ENCODE results near the gene SULT1C3.

Gene SULT1C3

GRCh38 chr2:108240966-108241365, 1.2 kb downstream of the SULT1C3 start:
- TF ChIP-seq CTCF (IDR thresholded peaks at IDR 0.05; ENCODE audit: low read length): no peak
- no peak for TF ChIP-seq EZH2 (IDR thresholded peaks at IDR 0.05; ENCODE audit: borderline replicate concordance, low read length)
- Histone ChIP-seq H4K20me1 (ENCODE audit: insufficient read depth, low read length) (no peaks in the 10 kb centered on the region), H3K79me2 (ENCODE audit: insufficient read depth, low read length) (no peaks in the 10 kb centered on the region), H3K27ac (ENCODE audit: low read depth, low read length, poor library complexity, severe bottlenecking) (no peak overlapping the region), H3K9me2 (ENCODE audit: low read depth, low read length) (no peaks in the 10 kb centered on the region), H3K4me3 (ENCODE audit: low read depth, low read length, poor library complexity, severe bottlenecking) (no peak overlapping the region), H3K27me3 (ENCODE audit: insufficient read depth, low read length) (no peaks in the 10 kb centered on the region), H3K36me3 (ENCODE audit: insufficient read depth, low read length) (no peaks in the 10 kb centered on the region), H2AFZ (ENCODE audit: low read length) (no peak overlapping the region), H3K4me2 (ENCODE audit: low read length) (no peak overlapping the region), H3F3A (ENCODE audit: insufficient read depth, low read length) (no peaks in the 10 kb centered on the region), H3K4me1 (ENCODE audit: insufficient read depth, low read length, severe bottlenecking) (no peaks in the 10 kb centered on the region), H3K9me3 (ENCODE audit: low read length) (no peaks in the 10 kb centered on the region), H3K9ac (ENCODE audit: low read length) (no peak overlapping the region)

GRCh38 chr2:108243566-108243965, 3.8 kb downstream of the SULT1C3 start:
- Histone ChIP-seq H3K9ac (ENCODE audit: low read length) (no peak overlapping the region), H3K79me2 (ENCODE audit: insufficient read depth, low read length) (no peaks in the 10 kb centered on the region), H3F3A (ENCODE audit: insufficient read depth, low read length) (no peaks in the 10 kb centered on the region), H3K9me2 (ENCODE audit: low read depth, low read length) (no peaks in the 10 kb centered on the region), H3K4me3 (ENCODE audit: low read depth, low read length, poor library complexity, severe bottlenecking) (no peak overlapping the region), H3K4me2 (ENCODE audit: low read length) (no peak overlapping the region), H3K27me3 (ENCODE audit: insufficient read depth, low read length) (no peaks in the 10 kb centered on the region), H3K9me3 (ENCODE audit: low read length) (no peaks in the 10 kb centered on the region), H3K4me1 (ENCODE audit: insufficient read depth, low read length, severe bottlenecking) (no peaks in the 10 kb centered on the region), H3K36me3 (ENCODE audit: insufficient read depth, low read length) (no peaks in the 10 kb centered on the region), H2AFZ (ENCODE audit: low read length) (no peak overlapping the region), H3K27ac (ENCODE audit: low read depth, low read length, poor library complexity, severe bottlenecking) (no peak overlapping the region), H4K20me1 (ENCODE audit: insufficient read depth, low read length) (no peaks in the 10 kb centered on the region)
- TF ChIP-seq EZH2 (IDR thresholded peaks at IDR 0.05; ENCODE audit: borderline replicate concordance, low read length) (no peak), CTCF (IDR thresholded peaks at IDR 0.05; ENCODE audit: low read length) (no peak)

GRCh38 chr2:108244667-108245414, 5.1 kb downstream of the SULT1C3 start:
- Histone ChIP-seq H2AFZ (ENCODE audit: low read length) (no peak overlapping the region), H3K4me2 (ENCODE audit: low read length) (no peak overlapping the region), H3K9me2 (ENCODE audit: low read depth, low read length) (no peaks in the 10 kb centered on the region), H3F3A (ENCODE audit: insufficient read depth, low read length) (no peaks in the 10 kb centered on the region), H3K4me3 (ENCODE audit: low read depth, low read length, poor library complexity, severe bottlenecking) (no peak overlapping the region), H3K9ac (ENCODE audit: low read length) (no peak overlapping the region), H3K27ac (ENCODE audit: low read depth, low read length, poor library complexity, severe bottlenecking) (no peak overlapping the region), H3K9me3 (ENCODE audit: low read length) (no peaks in the 10 kb centered on the region), H4K20me1 (ENCODE audit: insufficient read depth, low read length) (no peaks in the 10 kb centered on the region), H3K4me1 (ENCODE audit: insufficient read depth, low read length, severe bottlenecking) (no peaks in the 10 kb centered on the region), H3K27me3 (ENCODE audit: insufficient read depth, low read length) (no peaks in the 10 kb centered on the region), H3K79me2 (ENCODE audit: insufficient read depth, low read length) (no peaks in the 10 kb centered on the region), H3K36me3 (ENCODE audit: insufficient read depth, low read length) (no peaks in the 10 kb centered on the region)
- no peak for TF ChIP-seq CTCF (IDR thresholded peaks at IDR 0.05; ENCODE audit: low read length)
- TF ChIP-seq EZH2 (IDR thresholded peaks at IDR 0.05; ENCODE audit: borderline replicate concordance, low read length): no peak
